GM19372 (cell line): ENCODE results near the gene GRK5.

Experiments used
- ATAC-seq: cut with Tn5 transposase; IDR thresholded peaks from one replicate; pipeline ENCODE4 v1.9.1; 2021; ENCODE audit warnings: mild to moderate bottlenecking, low read depth, moderate library complexity; ENCODE audit not compliant: unreplicated experiment

The GRK5 gene

DNA sequence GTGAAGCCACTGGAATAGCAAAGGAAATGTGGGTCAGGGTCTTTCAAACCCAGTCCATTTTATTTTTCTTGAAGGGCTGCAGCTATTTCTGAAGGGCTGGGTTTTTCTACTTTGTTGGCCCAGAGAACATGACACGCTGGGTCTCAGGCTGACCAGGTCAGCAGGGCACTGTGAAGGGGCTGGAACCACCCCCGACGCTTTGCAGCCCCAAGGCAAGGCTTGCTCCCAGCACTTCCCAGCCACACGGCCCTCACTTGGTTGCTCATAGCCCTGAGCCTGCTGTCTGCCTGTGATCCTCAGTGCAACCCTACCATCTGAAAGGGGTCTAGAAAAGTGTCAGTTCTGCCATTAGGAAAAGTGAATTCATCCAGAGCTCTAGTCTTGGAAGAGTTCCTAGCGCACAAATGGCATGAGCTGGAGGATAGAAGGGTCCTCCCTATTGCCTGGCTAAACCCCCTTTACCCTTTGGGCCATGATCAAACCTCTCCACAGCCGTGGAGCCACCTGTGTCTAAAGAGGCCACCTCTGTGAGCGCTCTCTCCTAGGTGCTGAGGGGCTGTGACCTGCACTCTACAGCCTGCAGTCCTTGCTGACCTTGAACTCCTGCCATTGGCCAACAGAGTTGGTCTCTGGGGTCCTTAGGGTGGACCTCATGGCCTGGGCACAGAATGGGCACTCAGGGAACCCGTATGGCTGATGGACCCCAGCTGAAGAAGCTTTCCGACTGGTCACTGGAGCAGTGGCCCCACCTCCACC lies 203.2 kb downstream of the GRK5 start:
- no peak for ATAC-seq

DNA sequence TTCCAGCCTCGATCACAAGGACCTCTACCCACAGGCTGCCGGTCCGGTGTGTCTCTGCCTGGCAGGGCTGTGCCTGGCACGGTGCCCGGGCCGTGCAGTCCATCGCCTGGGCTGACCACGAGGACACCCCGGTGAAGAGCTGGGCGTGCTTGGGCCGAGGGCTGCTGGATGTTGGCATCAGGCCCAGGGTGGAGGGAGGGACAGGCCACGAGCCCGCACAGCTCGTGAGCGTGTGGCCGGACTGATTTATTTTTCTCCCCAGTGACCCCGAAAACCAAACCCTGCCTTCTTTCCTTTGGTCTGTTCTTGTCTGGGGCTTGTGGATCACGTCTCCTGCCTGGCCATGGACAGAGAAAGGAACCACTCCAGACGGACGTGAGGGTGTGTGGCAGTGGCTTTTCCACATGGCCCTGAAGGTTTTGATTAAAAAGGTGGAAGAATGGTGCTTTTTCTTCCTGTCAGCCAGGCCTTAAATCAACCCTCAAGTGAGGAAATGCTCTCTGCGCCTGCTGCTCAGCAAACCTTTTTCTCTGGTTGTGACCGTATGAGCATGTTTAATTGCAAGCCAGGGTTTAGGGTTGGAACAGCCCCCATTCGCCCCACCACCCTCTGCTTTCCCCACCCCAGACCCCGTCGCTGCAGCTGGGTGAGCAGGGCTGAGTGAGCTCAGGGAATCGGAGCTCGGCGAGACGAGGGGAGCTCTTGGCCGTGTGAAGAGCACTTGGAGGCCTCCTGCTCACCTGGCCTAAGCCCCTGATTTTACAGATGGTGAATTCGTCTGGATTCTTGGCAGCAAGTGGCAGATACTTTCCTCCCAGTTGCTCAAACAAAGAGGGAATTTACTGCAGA lies 205.1 kb downstream of the GRK5 start:
- ATAC-seq: no peak

DNA sequence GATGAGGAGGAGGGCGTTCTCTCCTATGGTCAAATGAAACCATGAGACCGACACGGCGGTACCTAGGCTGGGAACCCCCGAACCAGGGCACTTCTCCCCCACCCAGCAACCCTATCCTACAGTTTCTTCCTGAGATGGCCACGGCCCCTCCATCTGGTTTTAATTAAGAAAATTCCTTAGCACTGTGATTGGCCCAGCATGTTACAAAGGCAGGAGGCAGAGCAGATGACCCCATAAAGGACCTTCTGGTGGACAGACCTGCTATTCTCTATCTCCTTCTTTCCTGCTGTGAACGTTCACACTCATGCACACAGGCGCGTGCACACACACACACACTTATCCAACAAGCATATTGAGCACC lies 205.7 kb downstream of the GRK5 start:
- no peak for ATAC-seq

DNA sequence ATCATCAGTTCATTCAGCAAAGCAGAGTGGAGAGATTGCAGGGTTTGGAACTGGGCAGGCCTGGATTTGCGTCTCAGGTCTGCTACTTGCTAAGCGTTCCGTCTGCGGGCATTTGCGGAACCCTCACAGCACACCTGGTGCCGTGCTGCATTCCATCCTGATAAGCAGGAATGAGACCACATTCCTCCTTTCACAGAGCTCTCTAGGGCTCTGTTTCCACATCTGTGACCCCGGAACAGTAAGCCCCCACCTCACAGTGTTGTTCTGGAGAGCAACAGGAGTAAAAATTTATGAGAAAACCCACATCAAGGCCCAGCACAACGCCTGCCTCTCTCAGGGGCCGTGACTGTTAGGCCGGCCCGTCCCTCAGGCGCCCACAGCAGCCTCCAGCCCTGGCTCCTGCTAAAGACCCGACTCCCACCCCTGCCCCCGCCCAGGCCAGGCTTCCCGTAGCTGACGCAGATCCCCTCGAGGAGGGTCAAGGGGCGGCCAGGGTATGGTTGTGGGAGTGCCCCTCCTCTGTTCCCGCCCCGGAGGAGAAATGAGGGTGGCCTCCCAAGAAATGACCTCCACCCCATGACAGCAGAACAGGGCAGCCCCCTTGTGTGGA lies 206.2 kb downstream of the GRK5 start:
- no peak for ATAC-seq

DNA sequence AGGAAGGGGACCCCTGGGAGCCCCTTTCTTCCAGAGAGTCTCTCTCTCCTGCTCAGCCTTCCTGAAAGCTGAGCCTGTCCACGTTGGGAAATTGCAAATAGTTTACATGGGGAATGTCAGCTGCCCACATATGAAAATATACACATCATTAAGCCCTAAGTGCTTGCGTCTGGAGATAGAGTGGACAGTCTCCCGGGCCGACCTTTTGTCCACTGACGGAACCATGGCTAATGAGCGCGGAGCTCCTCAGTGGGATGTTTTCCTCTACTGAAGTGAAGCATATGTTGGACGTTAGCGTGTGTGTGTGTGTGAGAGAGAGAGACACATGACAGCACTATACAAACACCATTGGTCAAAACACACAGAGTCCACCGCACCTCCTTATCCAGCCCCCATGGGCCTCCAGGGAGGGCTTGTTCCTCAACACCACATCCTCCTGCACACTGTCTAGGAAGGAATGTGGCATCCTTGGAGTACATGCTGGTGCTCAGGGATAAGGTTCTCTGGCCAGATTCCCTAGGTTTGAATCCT lies 206.8 kb downstream of the GRK5 start:
- ATAC-seq: no peak

DNA sequence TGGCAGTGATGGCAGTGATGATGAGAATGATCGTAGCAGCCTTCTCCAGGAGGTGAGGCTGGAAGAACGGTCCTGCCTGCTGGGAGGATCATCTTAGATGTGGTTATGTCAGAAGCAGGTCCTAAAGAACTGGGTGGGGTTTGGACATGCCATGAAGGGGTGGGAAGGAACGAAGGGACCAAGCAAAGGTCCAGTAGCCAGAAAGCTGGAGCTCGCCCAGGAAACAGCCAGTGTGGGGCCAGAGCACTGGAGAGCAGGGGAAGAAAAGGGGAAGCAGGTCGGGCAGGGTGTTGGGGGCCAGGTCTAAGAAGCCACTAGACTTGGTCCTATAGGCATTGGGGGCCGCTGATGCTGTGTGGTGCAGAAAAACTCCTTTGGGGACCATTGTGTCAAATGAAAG lies 207.8 kb downstream of the GRK5 start:
- no peak for ATAC-seq

DNA sequence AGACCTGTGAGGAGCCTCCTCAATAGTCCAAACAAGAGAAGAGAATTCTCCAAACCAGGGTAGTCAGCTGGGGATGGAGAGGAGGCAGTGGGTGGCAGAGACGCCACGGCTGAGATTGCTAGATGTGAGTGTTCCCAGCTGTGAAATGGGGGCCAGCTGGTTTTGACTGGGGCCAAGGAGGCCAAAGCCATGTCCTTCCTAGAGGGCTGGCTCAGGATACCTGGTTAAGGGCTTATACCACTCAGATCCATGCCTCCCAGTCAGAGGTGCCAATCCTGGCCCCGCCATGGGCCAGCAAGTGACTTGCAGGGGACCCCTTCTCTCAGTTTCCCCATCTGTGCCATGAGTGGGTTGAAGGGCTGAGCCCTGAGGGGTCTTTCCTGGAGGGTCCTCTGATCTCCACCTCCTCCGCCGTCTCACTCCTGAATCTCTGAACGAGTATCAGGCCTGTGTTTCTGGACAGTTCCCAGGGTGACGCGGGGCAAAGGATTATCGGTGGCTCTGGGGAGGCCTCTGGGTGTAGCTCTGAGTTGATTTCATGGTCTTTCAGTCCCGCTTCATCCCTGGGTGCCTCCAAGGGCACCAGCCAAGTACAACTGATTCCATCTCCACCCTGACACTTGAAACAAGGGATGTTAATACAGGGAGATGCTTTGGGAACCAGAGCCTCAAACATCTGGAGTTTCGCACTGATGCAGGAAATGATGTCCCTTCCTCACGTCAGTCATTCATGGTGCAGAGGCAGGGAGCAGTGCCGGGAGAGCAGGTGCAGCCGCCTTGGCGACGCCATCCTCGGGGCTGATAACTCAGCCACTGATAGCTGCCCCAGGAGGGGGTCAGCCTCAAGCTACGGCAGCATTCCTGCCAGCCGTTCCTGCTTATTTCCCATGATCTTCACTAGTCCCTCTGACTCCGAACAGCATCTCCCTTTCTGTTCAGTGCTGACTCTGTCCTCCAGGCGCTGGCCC lies 208.4 kb downstream of the GRK5 start:
- ATAC-seq: no peak

DNA sequence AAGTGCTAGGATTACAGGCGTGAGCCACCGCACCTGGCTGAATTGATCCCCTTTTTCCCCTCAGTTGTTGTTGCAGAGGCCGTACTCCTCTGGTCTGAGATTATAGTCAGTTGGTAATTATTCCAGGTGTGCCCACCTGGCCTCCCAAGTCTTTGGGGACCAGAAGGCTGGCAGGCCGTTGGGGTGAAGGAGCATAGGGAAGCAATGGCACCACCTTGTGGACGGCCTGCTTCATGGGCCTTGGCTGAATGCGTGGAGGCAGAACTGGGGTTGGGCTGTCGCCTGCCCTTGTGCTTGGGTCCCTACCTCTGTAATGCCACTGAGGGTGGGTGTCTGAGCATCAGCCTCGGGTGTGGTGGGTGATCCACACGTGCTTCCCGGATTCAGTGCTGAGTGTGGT lies 209.5 kb downstream of the GRK5 start:
- ATAC-seq: no peak

DNA sequence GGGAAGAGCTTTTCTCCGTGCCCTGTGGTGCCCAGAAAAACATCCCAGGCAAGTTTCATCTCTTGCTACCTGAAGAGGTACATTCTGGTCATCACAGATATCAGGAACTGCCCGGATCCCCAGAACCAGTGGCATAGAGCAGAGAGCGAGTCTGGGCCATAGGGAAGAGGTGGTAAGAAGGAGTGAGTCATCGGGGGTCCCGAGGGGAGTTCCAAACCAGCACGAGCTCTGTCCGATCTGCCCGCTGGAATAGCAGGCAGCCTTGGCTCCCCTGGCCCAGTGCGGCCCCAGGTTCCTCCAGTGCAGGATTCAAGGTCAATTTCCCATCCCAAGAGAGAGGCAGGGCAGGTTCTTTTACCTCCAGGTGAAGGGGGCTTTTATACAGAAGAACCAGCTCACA lies 210.5 kb downstream of the GRK5 start:
- ATAC-seq: no peak

DNA sequence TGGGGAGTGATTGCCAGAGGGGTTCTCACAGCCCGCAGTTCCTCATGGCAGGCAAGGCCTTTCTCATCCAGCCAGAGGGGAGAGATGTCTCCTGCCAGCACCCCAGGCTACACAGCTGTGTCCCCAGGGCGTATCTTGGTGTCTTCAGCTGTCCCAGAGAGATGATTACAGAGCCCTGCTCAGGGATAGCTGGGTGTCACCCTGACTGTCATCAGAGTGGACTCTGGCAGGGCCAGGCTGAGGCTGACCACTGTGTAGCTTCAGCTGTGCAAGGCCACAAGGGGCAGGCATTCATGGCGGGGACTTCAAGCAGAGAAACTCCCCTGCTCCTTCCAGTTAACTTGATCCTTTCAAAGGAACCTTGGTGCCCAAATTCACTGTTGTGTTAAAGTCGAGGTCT lies 211.0 kb downstream of the GRK5 start:
- no peak for ATAC-seq

DNA sequence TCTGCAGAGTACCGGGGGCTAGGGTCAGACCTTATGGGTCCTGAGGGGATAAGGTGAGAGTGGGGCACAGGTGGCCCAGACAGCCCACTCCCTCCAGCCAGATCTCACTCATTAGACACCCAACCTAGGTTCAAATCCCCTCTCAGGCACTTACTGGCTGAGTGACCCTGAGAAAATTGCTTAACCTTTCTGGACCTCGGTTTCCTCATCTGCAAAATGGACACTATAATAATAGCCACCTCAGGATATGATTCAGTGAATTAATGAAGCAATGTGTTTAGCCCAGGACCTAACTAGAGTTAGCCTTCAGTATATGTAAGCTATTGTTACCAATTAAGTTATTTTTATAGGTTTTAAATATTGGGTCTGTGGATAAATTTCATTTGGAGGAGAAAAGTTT lies 212.6 kb downstream of the GRK5 start:
- ATAC-seq: no peak

DNA sequence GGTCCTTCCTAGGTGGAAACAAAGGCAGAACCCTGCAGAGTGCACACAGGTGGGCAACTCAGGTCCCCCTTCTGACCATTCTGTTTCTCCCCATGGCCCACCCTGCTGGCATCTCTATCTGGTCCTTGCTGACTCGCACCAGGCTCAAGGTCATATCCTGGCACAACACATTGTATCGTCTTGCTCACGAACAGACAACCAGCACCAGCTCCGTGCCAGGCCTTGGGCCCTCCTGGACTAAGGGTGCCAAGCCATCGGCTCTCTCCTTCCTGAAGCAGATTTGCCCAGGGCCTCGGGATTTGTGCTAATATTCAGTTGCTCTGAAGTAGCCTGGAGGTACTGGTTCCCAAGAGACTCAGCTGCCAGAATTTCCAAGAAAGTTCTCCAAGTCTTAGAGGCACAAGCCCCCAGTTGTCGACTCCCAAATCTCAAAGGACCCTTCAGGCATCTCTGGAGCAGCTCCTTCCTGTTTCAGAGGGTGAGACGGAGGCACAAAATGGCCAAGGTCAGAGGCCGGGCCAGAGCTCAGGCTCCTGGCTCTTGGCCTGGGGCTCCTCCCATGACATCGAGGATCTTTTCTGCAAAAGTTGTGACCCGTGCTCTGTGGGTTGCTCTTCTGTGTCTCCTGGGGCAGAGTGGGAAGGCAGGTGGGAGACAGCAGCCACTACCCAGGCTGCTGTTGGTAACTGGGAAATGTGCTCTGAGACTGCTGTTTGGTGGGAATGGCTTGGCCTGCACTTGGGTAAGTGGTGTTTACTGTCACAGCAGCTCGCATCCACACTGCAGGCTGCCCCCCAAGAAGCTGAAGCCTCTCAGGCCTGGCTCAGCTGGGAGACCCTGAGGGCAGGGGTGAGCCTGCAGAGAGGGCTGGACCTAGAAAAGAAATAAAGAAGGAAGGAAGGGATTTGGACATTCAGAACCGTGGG lies 213.8 kb downstream of the GRK5 start:
- no peak for ATAC-seq

DNA sequence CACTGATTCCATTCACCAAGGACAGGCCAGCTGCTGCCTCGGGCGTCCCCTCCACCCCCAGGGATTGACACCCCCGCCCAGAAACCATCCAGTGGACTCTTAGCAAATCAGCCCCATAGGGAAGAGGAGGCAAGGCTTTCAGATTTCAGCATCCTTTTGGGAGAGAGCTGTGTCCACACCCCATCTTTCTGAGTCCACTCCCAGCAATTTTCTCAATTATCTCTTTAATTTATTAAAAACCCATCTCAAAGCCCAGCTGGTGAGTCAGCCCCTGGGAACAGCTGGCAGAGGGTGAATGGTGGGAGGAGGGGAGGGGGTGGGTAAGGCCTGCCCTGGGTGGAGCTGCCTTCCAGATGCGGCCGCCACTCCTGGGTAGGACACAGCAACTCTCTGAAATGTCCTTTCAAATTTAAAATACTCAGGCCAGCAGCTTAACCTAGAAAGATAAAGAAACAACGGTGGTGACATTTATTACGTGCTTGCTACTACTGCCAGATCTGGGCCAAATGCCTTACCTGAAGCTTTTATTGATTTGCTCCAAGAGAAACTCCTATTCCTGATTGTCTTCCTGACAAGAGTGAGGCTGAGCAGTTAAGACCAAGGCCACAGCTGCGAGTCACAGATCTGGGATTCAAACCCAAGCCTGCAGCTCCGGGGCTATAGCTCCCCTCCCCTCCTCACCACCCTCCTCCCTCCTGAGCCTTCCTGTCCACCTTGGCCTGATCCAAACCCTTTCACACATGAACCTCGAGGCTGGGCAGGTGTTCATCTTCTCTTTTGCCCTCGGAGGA lies 214.7 kb downstream of the GRK5 start:
- ATAC-seq: no peak

DNA sequence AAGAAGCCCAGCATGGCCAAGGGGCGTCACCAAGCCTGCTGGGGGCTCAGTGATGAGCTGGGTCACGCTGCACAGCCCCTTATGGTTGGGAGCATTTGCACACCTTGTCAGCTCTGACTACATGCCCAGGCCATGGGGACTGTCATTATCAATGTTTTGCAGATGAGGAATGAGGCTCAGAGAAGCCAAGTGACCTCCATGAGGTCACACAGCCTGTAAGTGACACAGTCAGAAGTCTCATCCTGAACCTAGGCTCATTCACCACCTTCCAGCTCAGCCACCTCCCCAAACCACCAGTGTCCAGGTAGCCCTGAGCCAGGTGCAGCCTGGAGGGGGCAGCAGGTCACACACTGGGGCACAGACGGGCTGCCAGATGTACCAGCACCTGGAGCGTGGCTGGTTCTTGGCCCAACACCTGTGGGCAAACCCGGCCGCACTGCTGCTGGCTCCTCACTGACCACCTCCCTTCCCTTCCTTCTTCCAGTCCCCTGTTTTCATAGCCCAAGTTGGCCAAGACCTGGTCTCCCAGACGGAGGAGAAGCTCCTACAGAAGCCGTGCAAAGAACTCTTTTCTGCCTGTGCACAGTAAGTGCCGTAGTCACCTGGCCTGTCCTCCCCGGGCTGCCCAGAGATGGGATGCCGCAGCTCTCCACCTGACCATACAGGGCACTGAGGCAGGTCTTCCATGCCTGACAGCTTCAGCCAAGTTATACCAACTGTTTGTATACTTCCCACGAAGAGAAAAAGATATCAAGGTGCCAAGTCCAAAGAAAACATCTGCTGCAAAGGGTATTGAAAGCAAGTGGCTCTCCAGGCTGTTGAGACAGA lies 215.5 kb downstream of the GRK5 start:
- ATAC-seq: no peak

DNA sequence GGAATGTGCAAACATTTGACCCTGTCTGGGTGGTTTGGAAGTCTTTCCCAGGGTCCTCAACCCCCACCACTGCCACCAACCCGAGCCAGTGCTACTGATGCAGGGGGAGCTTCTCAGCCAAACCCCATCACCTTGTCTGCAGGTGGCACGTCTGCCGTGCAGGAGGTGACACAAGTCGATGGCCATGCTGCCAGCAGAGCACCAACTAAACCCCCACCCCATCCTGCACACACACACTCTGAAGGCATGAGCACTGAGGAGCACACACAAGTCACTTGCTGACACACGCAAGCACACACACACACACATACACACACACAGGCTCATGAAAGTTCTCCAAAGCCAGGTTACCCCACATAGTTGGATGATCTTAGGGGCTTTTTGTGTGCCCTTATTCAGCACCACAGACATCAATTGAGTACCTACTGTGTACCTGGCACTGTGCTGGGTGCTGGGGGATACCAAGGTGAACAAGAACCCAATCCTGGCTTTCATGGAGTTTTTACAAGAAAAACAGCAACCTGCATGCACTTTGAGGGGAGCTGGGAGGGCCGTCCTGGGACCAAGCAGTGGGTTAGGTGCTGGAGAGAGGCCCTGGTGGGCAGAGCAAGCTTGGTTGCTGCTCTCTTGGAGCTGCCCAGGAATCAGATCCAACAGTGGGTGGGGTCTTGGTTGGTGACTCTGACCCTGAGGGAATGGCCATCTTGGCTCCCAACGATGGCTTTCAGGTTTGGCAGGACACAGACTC lies 216.3 kb downstream of the GRK5 start:
- no peak for ATAC-seq

DNA sequence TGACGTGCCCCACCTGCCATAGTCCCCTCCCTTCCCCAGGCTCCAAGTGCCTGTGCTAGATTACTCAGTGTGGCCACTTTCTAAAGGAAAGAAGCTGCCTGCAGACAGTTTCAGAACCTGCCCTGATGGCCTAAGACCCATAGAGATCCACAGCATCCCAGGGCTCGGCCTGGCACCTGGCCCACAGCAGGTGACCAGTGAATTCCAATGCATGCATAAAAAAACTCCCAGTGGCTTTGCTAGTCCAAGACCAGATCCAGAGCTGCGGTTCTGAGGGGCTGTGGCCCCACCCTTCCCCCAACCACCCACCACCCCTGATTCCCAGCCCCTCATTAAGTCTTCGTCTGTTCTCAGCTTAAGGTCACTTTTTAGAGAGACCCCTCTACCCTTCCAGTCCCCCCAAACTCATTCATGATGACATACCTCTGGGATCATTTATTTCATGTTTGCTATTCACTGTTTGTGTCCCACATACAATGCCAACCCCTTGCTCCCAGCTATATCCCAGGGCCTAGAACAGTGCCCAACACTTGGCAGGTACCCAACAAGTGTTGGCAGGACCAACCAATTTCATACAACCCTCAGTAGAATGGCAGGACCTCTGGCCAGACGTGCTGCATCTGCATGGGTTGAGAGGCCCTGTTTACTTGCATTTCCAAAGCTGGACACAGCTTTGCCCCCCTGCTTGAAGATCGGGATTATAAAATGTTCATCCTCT lies 217.0 kb downstream of the GRK5 start:
- no peak for ATAC-seq
